ENCODE results near the gene LRCH3.

The LRCH3 gene

DNA sequence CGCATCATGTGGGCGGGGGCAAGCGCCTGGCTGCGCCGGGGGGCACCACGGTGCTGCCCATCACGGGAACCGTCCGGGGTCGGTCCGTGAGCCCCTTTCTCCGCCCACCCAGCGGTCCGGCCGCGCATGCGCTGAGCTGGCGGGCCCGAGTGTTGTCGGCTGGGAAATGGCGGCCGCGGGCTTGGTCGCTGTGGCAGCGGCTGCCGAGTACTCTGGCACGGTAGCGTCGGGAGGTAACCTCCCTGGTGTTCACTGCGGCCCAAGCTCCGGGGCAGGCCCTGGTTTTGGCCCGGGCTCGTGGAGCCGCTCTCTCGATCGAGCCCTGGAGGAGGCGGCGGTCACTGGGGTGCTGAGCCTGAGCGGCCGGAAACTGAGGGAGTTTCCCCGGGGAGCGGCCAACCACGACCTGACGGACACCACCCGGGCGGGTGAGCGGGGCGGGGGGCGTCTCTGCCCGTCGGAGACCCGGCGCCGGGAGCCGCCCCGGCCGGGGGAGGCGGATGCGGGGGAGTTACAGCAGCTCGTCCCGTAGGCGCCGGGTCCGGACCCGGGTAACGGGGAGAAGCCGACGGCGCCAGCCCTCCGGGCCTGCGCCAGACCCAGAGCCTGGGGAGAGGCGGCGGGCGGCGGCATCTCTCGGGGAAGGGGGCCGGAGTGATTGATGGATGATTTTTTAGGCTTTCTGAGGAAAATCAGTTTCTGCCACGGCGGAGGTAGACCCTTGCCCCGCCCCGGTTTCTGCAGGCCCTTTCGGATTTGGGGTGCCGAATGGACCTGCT lies at the start of gene LRCH3:
Gene LRCH3 (plus strand): TSS at position 142 of the 779 bp plus-strand sequence. CDS start 25 bp downstream, at position 167.
- peak; percentile 77 for DNase-seq

DNA sequence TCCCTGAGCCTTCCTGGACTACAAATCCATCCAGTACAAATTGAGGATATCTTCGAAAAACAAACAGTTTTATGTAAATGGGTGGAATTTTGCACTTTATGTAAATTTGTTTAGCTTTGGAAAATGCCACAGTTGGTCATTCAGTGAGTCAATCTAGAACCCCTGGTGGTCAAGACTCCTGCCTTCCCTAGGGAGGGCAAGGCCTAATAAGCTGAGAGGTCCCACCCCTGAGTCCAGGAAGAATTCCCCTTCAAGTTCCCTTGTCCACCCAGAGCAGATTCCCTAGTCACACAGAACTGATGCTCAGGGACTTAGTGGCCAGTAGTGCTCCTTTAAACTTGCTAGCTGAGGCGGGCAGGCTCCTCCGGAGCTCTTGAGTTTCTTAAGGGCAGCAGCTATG lies 48.3 kb upstream of the LRCH3 start:
- no peak for DNase-seq

DNA sequence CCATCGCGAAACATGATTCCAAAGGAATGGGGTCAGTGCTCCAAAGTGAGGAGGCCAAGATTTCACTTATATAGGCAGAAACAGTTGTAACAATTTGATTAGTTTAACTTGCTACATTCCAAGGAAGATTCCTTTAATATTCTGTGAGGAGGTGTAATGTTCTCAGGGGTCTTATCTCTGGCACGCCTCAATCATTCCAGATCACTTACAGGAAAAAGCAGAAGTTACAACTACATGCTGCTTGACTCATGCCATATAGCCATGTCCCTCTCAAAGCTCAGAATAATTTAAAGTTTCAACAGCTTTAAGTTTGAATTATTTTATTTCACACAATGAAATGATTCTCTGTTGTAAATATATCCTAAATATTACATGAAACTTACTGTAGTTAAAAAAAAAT lies 44.8 kb upstream of the LRCH3 start:
- no peak for DNase-seq

DNA sequence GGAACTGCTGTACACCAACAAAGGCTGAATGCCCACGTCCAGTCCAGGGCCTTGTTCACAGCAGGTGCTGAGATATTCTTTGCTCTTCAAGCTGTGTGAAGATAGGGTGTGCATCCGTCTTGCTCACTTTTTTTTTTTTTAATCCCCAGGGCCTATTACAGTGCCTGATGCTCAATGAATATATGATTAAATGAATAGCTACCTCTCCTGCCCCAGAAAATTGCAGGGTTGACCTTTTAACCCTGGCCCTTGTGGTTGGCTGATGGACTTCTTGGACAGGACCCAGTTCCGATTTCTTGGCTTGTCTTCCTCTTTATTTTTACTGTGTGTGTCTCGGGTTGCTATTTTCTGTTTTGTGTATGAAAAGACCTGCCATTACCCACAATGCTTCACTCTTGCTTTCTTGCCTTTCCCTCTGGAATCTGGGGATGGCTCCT lies 44.2 kb upstream of the LRCH3 start:
- DNase-seq: peak; percentile 5

DNA sequence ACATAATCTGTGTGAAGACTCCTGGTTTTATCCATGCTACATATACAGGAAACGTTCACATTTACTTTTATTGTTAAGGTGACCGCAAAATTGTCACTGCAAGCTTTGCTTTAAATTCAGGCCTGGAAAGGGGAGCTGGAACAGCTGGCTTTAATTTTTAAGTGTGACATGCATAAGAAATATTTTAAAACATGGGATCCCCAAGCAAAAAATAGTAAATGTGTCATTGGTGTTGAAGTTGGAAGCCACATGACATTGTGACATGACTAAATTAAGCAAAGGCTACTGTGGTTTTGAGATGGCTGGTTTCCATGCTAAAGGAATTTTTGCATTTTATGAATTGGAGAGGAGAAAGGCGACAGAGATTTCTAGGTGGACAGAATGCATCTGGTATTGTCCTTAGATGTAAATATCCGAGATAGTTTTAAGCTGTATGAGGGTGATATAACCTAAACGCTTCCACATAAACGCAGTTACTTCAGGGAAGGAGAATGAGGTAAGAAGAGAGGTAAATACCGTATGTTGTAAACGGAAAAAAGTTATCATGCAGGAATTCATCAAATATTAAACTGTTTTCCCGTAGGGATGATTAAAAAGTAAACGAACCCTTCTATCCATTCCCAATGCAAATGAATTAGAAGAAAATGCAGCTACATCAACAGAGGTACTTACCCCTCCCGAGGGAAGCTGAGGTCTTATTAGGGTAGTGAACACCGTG lies 42.3 kb upstream of the LRCH3 start:
- DNase-seq: no peak

DNA sequence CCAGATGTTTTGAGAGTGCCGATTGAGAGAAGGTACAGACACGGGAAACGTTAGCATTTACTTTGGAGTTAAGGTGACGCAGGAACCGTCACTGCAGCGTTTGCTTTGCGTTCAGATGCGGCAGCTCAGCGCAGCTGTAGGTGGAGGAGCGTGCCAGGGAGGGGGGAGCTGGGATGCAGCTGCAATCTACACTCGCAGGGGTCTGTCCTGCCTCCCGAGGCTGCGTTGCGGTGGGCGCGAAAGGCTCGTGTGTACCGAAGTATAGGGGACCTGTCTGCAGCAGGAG lies 41.8 kb upstream of the LRCH3 start:
- DNase-seq: no peak

DNA sequence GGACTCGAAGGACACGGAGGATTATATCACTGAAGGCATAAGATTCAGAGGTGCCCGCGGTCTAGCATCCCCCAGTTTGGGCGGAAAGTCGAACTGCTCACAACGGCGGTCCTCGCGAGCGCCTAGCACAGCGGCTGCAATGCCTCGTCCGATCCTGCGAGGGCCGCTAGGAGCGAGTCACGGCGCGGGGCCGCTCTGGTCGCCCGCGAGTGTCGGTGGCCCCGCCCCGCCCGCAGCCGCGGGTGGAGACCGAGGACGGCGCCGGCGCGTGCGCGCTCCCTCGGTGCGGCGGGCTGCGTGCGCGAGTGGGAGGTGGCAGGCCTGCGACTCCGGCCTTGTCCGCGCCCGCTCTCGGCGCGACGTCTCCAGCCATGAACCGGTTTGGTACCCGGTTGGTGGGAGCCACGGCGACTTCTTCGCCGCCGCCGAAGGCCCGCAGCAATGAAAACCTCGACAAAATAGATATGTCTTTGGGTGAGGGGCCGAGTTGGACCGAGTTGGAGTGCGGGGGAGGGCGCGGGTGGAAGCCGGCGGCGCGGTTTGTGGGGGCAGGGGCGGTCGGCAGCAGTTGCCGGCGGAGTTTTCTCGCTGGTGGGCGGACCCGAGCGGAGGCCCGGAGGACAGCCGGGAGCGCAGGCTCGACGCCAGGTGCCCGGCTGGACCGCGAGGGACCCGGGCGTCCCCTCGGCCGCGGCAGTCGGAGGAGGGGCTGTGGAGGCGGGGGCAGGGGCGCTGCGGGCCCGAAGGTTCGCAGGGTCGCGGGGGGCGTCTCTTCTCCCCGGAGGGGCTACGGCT lies 41.3 kb upstream of the LRCH3 start, which contains the start of gene FYTTD1:
Gene FYTTD1 (plus strand): TSS at position 283 of the 795 bp plus-strand sequence. CDS start 89 bp downstream, at position 372.
- DNase-seq: peak; percentile 90

DNA sequence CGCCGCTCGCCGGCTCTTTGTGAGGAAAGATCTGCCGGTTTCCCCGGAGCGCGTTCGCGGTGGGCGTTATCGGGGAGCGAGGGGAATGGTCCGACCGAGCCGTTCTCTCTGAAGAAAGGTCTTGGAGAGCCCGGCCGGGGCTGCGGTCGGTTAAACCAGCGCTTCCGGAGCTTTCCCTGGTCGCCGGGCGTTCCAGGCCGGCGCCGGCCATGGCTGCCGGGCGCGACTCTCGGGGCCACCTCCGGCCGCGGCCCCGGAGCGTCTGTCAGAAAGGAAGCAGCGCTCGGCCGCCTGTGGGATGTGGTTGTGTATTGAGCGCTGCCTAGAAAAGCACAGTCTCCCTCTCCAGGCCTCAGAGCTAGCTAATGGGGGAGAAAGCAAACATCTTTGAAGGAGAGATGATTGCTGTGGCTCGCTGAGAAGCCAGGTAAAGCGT lies 40.6 kb upstream of the LRCH3 start:
- DNase-seq: peak; percentile 54

DNA sequence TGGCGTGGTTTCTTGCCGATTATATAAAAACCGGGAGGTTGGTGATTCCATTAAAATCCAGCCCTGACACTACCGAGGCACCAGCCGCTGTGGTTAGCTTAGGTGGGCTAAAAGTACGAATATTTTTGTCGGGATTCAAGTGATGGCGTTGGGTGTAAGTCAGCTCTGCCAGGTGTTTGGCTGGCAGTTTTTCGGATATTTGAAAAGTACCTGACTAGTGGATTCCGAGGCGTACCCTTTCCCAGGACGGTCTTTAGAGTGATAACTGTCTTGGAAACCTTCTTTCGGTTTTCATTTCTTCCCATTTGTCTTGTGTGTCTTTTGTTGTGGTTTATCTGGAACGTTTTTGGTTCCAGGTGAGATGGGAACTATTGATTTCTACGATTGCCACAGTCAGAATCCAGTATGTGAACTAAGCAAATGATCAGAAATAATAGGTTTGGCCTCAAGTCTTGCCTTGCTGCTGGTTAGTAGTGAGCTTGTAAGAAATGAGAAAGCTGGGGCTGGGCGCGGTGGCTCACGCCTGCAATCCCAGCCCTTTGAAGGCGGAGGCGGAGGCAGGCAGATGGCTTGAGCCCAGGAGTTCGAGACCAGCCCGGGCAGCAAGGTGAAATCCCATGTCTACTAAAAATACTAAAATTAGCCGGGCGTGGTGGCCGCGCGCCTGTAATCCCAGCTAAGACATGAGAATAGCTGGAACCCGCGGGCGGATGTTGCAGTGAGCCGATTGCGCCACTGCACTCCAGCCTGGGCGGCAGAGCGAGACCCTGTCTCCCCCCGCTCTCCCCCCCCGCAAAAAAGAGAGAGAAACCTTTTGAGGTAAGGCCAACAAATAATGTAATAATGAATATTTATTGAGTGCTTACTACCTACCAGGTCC lies 40.0 kb upstream of the LRCH3 start:
- DNase-seq: no peak

DNA sequence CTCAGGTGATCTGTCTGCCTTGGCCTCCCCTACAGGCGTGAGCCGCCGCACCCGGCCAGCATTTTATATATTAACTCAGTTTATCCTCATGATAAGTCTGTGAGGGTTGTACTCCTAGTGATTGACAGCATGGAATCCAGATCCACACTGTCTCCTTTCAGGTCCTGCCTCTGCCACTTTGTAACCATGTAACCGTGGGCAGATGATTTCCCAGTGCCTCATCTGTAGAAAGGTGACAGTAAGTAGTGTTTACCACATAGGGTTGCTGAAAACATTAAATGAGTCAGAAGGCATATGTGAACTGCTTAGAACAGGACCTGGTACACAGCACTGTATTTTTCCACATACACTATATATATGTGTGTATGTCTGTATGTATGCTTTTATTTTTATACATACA lies 38.9 kb upstream of the LRCH3 start:
- no peak for DNase-seq

DNA sequence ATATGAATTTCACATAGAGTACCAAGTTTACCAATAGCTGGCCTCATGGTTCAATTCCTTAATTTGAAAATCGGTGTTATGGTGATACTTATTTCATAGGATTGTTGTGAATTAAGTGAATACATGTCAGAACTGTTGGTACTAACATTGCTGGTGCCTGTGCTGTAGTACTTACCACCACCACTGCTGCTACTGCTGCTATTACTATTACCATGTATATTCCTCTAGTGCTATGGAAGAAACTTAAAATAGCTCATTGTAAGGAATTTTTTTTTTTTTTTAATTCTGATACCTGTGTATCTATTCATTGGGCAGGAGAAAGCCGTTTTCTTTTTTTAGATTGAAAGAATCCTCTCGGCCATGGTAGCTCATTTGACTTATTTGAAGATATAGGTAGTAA lies 37.8 kb upstream of the LRCH3 start:
- no peak for DNase-seq

DNA sequence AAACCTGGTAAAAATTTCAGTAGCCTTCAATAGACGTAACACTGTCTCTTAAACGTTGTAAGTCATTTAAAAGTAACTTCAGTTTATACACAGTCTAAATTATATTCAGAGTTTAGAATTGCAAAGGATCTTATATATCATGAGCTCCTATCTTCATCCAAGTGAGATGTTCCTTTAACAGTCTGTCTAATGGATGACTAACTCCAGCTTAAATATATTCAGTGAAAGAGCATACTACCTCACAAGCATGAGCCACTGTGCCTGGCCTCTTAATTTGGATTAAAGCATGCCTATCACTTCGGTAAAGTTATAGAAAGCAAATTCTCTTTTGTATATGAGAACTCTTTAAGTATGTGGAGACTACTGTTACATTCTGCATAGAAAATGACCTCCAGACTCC lies 34.4 kb upstream of the LRCH3 start:
- DNase-seq: no peak

DNA sequence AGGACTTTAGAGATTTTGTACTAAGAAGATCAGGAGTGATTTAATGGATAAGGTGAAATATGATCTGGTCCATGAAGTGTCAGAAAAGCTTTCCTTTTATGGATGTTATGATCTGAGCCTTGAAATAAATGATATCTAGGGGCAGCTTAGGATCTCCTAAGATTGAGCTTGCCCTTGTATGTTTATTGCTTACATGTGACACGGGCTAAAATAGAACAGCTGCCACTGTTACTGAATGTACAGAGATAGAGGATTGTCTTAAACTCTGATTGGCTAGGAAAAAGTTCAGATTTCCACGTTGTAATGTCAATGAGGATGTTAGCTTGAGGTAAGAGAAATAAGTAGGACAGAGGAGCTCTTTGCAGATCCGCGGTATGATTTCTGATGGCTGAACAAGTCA lies 32.5 kb upstream of the LRCH3 start:
- DNase-seq: no peak

DNA sequence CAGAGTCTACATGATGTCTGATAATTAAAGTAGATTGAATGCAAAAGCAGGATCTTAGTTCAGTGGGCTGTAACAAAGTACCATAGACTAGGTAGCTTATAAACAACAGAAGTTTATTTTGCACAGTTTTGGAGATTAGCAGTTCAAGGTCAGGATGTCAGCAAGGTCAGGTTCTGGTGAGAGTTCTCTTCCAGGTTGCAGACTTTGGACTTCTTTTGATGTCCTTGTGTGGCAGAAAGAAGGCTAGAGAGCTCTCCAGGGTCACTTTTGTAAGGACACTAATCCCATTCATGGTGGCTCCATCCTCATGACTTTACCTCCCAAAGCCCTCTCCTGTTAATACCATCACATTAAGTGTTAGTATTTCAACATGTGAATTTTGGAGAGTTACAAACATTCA lies 29.3 kb upstream of the LRCH3 start:
- no peak for DNase-seq

DNA sequence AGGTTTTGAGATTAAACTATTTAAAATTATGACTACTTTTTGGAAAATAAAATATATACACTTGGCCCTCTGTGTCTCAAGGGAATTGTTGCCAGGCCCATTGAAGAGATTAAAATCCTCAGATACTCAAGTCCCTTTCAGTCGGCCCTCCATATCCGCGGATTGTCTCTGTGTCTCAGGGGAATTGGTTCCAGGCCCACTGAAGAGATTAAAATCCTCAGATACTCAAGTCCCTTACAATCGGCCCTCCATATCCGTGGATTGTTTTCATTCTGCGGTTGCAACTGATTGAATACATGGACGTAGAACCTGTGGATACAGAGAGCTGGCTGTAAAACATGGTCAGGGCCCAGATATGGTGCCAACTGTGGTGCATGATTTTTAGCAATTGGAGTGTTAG lies 15.7 kb upstream of the LRCH3 start:
- DNase-seq: no peak

DNA sequence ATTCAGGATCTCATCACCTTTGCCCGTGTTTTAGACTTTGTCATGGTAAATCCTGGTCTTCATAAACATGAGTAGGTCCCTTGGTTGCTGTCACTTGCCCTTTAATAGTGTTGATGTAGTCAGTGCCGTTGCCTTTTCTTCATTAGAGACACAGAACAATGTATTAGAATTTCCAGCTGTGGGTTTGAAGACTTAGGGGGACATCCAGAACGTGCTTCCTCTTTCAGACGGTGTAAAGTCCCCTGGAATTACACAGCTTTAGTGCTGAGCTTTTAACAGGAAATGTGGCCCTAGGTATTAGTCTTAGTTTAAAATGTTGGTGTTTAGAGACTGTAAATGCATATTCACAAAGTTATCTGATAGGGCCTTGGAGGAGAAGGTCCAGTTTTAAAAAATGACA lies 8.8 kb upstream of the LRCH3 start:
- no peak for DNase-seq

DNA sequence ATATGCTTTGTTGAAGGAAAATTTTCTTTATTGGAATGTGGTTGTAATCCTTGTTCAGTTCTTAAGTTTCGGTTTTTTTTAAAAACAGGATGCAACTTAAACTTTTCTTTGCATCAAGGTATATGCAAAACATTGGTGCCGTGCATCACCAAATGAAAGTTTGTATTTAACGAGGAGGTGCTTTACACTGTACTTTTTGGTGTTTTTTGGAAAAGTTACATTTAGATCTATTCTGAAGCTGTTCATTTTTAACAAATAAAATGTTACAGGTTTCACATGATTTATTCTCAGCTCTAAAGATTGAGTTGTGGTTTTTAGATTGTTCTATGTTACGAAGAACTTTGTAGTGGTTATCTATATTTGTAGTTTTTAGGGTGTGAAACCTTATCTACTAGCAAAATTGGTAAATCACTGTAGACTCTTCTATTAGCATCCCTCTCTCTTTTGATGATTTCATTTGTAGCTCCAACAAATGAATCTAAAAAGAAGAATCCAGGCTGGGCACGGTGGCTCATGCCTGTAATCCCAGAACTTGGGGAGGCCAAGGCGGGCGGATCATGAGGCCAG lies 7.0 kb upstream of the LRCH3 start:
- DNase-seq: no peak

DNA sequence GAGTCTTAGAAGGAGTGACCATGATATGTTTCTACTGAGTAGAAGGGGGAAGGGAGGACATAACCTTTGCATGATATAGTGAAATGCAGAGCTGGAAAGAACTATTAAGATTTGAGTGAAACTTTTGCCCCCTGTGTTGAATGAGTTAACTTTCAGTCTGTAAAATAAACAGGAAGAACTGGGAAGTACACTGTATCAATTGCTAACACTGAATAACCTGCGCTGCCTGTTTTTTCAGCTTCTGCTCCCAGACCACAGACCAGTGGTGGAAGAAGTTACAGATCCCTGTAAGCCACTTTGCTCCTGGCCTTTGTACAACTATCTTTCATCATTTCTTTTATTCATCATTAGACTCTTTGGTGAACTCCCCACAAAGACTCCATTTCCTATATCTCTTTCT lies 3.6 kb upstream of the LRCH3 start:
- no peak for DNase-seq

DNA sequence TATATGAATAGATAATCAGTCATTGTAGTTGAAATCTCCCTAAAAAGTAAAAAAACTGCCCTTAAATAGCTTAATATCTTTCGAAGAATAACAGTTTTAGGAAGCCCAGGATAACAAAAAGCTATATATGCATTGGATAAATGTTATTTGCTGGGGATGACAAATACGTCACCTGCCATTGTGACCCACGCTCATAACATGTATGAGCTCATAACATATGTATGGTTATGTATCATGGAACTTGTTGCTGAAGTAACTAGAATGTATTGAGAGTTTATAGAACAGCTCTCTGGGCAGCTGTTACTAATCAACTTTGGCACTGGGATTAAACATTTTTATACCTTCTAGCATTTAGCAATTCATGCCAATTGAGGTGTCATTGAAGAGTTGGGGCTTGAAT lies 1.7 kb upstream of the LRCH3 start:
- DNase-seq: no peak

DNA sequence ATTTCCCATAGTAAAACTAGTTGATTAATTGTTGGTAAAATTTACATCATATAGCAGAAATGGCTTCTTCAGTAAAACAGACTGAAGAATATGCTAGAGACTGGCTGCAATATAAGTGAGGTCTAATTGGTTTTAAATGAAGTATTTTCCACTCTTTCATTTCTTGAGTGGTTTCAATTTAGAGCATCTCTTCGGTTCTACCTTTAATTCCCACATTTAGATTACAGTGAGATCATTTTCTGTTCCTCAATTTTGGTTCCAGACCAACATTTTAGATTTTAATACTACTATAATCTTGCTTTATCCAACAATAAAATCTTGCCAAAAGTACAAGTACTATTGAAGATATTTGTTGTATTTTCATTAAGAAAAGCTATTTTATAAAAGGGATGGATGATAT lies 1.0 kb upstream of the LRCH3 start:
- no peak for DNase-seq

DNA sequence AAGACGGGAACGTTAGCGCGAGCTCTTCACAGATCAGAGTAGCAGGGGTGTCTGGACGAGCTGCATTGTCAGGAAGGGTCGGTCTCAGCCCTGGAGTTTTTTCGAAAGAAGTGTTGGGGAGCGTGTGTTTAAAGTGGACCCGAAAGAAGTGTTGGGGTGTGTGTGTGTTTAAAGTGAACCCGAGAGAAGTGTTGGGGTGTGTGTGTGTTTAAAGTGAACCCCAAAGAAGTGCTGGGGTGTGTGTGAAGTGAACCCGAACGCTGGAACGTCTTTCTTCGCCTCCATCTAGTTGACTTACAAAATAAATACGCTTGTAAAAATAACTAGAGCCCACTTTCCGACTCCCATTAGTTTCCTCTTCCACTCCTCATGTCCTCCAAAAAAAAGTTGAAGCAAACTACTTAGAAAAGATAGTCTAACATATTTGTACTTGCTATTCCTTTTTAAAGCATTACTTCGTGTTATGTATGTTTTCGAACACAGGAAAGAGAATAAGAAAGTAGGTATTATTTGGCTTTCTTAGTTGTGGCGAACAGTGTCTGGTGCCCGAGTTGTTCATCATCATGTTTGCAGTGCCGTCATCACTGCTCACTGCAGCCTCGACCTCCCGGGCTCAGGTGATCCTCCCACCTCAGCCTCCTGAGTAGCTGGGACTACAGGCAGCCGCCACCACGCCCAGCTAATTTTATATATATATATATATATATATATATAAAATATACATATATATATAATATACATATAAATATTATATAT lies 1.0 kb downstream of the LRCH3 start:
- no peak for DNase-seq

DNA sequence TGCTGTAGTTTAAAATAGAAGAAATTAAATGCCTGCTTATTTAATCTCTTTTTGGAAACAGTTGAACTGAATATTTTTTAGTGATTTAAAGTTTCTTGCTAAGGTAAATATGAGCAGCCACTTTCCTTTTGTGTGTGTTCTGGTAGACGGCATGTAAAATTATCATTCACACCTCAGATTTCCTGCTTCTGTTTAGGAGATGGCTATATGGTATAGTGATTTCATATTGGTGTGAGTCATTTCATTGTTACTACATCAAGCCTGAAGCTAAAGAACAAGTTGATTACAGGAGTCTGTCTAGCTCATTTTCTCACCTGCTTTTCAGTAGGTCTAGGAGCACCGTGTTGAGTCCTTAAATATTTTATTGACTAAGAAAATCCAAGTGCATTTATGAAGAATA lies 2.2 kb downstream of the LRCH3 start:
- DNase-seq: no peak
